Measurements from ENCODE around the gene SORCS2. TPM values are rescaled to one million over a fixed set of nuclear protein-coding genes. Genes with fewer than 3 reads are reported as not detected.

The SORCS2 gene
- total and polyA plus RNA-seq, 9 donors, result 7.4 to 24.9 (median 13.0) TPM

- WGBS (ENCODE audit: insufficient coverage), result no CpG with 5 or more reads among the region's 6 CpGs
- peaks cover 22% of the 10 kb centered on the region for H3K4me1 ChIP-seq (ENCODE audit: control insufficient read depth, insufficient read depth, low read length)
- H3K27me3 ChIP-seq (ENCODE audit: control insufficient read depth, insufficient read depth, low read length), result peaks cover 5% of the 10 kb centered on the region
- H3K4me3 ChIP-seq (ENCODE audit: low read length), result no peak overlapping the region
- DNase-seq, result no peak
- H3K9me3 ChIP-seq (replicated peaks; ENCODE audit: control insufficient read depth, low read depth, low read length), result no peaks in the 10 kb centered on the region
- H3K27ac ChIP-seq (ENCODE audit: low read length), result no peak overlapping the region
- no peaks in the 10 kb centered on the region for H3K36me3 ChIP-seq (ENCODE audit: control insufficient read depth, insufficient read depth, low read length)
Measured at GRCh38 chr4:7261536-7261935, 69.2 kb downstream of the SORCS2 start.

GRCh38 chr4:7262134-7262533, 69.8 kb downstream of the SORCS2 start:
- WGBS (ENCODE audit: insufficient coverage), result 91% methylated on average over 1 of the region's 1 CpG
- no peak for DNase-seq
- Histone ChIP-seq H3K4me1 (ENCODE audit: control insufficient read depth, insufficient read depth, low read length) (peaks cover 16% of the 10 kb centered on the region), H3K27ac (ENCODE audit: low read length) (no peak overlapping the region), H3K4me3 (ENCODE audit: low read length) (no peak overlapping the region), H3K9me3 (replicated peaks; ENCODE audit: control insufficient read depth, low read depth, low read length) (no peaks in the 10 kb centered on the region), H3K36me3 (ENCODE audit: control insufficient read depth, insufficient read depth, low read length) (no peaks in the 10 kb centered on the region), H3K27me3 (ENCODE audit: control insufficient read depth, insufficient read depth, low read length) (peaks cover 6% of the 10 kb centered on the region)

- Histone ChIP-seq H3K9me3 (replicated peaks; ENCODE audit: control insufficient read depth, low read depth, low read length) (no peaks in the 10 kb centered on the region), H3K27me3 (ENCODE audit: control insufficient read depth, insufficient read depth, low read length) (peaks cover 7% of the 10 kb centered on the region), H3K4me1 (ENCODE audit: control insufficient read depth, insufficient read depth, low read length) (peaks cover 7% of the 10 kb centered on the region), H3K4me3 (ENCODE audit: low read length) (no peak overlapping the region), H3K36me3 (ENCODE audit: control insufficient read depth, insufficient read depth, low read length) (no peaks in the 10 kb centered on the region), H3K27ac (ENCODE audit: low read length) (no peak overlapping the region)
- DNase-seq, result no peak
- 84% methylated on average over 8 of the region's 11 CpGs for WGBS (ENCODE audit: insufficient coverage)
Measured at GRCh38 chr4:7263166-7263565, 70.8 kb downstream of the SORCS2 start.

GRCh38 chr4:7264694-7265093, 72.4 kb downstream of the SORCS2 start:
- no peaks in the 10 kb centered on the region for H3K36me3 ChIP-seq (ENCODE audit: control insufficient read depth, insufficient read depth, low read length)
- 79% methylated on average over 7 of the region's 11 CpGs for WGBS (ENCODE audit: insufficient coverage)
- peaks cover 7% of the 10 kb centered on the region for H3K4me1 ChIP-seq (ENCODE audit: control insufficient read depth, insufficient read depth, low read length)
- H3K27me3 ChIP-seq (ENCODE audit: control insufficient read depth, insufficient read depth, low read length), result peaks cover 7% of the 10 kb centered on the region
- no peaks in the 10 kb centered on the region for H3K9me3 ChIP-seq (replicated peaks; ENCODE audit: control insufficient read depth, low read depth, low read length)
- no peak for DNase-seq
- H3K4me3 ChIP-seq (ENCODE audit: low read length), result no peak overlapping the region
- H3K27ac ChIP-seq (ENCODE audit: low read length), result no peak overlapping the region

DNA sequence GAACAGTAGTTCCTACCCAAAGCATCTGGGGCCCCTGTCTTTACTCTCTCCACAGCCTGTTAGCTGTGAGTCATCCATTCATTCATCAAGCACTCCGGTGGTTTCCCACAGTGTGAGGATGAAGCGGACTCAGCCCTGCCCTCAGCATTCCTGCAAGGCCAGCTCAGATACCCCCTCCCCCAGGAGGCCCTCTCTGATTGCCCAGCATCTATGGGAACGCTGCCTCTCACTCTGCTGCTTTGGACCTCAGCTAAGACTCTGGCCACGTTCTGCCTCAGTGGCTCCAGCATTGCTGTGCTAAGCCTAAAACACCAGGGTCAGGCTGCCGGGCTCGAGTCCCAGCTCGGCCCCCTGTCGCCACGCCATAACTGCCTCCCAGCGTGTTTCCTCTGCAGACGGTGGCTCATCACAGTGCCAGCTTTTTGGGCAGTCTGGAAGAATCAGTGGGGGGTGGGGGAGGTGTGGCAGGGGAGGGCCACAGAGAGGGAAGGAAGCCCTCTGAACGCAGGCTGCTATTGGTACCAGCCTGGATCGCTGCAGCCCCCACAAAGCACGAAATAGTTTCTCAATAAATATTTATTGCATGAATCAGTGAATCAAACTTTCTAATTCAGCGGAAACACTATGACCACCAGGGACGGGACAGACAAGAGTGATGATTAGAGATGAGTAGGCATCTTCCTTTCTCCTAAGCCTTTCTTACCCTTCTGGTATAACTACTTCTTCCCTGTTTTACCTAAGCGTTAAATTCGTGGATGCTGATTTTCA, 74.4 kb downstream of the SORCS2 start:
- 80% methylated on average over 9 of the region's 18 CpGs for WGBS (ENCODE audit: insufficient coverage)

GRCh38 chr4:7267829-7268228, 75.5 kb downstream of the SORCS2 start:
- H3K27me3 ChIP-seq (ENCODE audit: control insufficient read depth, insufficient read depth, low read length), result peaks cover 12% of the 10 kb centered on the region
- WGBS (ENCODE audit: insufficient coverage), result 89% methylated on average over 6 of the region's 7 CpGs

More for the DNA sequence above, 74.4 kb downstream of the SORCS2 start:
- Histone ChIP-seq H3K27ac (ENCODE audit: low read length) (no peak overlapping the region), H3K4me1 (ENCODE audit: control insufficient read depth, insufficient read depth, low read length) (peaks cover under 1% of the 10 kb centered on the region), H3K4me3 (ENCODE audit: low read length) (no peak overlapping the region), H3K9me3 (replicated peaks; ENCODE audit: control insufficient read depth, low read depth, low read length) (peaks cover 2% of the 10 kb centered on the region), H3K36me3 (ENCODE audit: control insufficient read depth, insufficient read depth, low read length) (no peaks in the 10 kb centered on the region), H3K27me3 (ENCODE audit: control insufficient read depth, insufficient read depth, low read length) (peaks cover 7% of the 10 kb centered on the region)
- DNase-seq, result no peak

DNA sequence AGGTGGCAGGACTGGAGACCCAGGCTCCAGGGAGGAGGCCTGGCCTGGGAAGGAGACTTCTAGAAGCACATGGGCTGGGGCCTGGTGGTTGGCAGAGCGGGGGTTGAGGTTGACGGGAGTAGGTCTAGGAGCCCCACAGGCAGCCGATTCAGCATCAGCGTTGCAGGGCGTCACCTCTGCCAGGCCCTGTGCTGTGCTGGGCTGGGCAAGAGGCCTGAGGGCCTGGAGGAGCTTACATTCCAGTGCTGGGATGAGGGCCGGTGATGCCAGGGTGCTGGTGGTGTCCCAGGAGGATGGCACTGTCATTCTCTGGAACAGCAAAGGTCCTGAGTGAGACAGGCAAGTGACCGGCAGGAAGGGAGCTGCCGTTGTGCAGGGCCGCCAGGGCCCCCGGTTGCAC, 76.6 kb downstream of the SORCS2 start:
- DNase-seq, result no peak
- Histone ChIP-seq H3K27me3 (ENCODE audit: control insufficient read depth, insufficient read depth, low read length) (peaks cover 11% of the 10 kb centered on the region), H3K9me3 (replicated peaks; ENCODE audit: control insufficient read depth, low read depth, low read length) (peaks cover 2% of the 10 kb centered on the region), H3K27ac (ENCODE audit: low read length) (no peak overlapping the region), H3K36me3 (ENCODE audit: control insufficient read depth, insufficient read depth, low read length) (no peaks in the 10 kb centered on the region), H3K4me3 (ENCODE audit: low read length) (no peak overlapping the region), H3K4me1 (ENCODE audit: control insufficient read depth, insufficient read depth, low read length) (no peaks in the 10 kb centered on the region)
- 92% methylated on average over 7 of the region's 10 CpGs for WGBS (ENCODE audit: insufficient coverage)

More at GRCh38 chr4:7267829-7268228, 75.5 kb downstream of the SORCS2 start:
- DNase-seq, result no peak
- H3K36me3 ChIP-seq (ENCODE audit: control insufficient read depth, insufficient read depth, low read length), result no peaks in the 10 kb centered on the region
- H3K4me1 ChIP-seq (ENCODE audit: control insufficient read depth, insufficient read depth, low read length), result no peaks in the 10 kb centered on the region
- no peak overlapping the region for H3K27ac ChIP-seq (ENCODE audit: low read length)
- H3K4me3 ChIP-seq (ENCODE audit: low read length), result no peak overlapping the region
- H3K9me3 ChIP-seq (replicated peaks; ENCODE audit: control insufficient read depth, low read depth, low read length), result peaks cover 2% of the 10 kb centered on the region

DNA sequence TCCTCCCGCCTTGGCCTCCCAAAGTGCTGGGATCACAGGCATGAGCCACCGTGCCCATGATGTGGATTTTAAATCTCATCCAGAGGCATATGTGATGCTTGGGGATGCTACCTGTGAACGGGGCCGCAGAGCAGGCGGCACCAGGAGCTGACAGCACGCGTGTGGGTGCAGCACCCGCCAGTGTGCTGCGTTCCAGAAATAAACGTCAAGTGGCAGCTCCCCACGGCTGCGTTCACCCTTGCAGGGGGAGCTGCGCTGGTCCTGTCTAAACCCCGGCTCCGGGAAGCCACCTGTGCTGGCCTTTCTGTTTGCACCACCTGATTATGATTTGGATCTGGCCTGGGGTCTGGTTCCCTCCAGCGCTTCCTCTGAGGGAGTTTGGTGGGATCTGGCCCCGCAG, 77.8 kb downstream of the SORCS2 start:
- Histone ChIP-seq H3K27me3 (ENCODE audit: control insufficient read depth, insufficient read depth, low read length) (peaks cover 14% of the 10 kb centered on the region), H3K4me3 (ENCODE audit: low read length) (no peak overlapping the region), H3K36me3 (ENCODE audit: control insufficient read depth, insufficient read depth, low read length) (no peaks in the 10 kb centered on the region), H3K9me3 (replicated peaks; ENCODE audit: control insufficient read depth, low read depth, low read length) (peaks cover 2% of the 10 kb centered on the region), H3K27ac (ENCODE audit: low read length) (no peak overlapping the region), H3K4me1 (ENCODE audit: control insufficient read depth, insufficient read depth, low read length) (peaks cover under 1% of the 10 kb centered on the region)
- no peak for DNase-seq
- WGBS (ENCODE audit: insufficient coverage), result 95% methylated on average over 15 of the region's 17 CpGs

GRCh38 chr4:7272404-7272803, 80.1 kb downstream of the SORCS2 start:
- H3K27me3 ChIP-seq (ENCODE audit: control insufficient read depth, insufficient read depth, low read length), result peaks cover 12% of the 10 kb centered on the region
- DNase-seq, result no peak
- H3K4me1 ChIP-seq (ENCODE audit: control insufficient read depth, insufficient read depth, low read length), result peaks cover 20% of the 10 kb centered on the region
- H3K36me3 ChIP-seq (ENCODE audit: control insufficient read depth, insufficient read depth, low read length), result no peaks in the 10 kb centered on the region
- H3K27ac ChIP-seq (ENCODE audit: low read length), result no peak overlapping the region
- H3K9me3 ChIP-seq (replicated peaks; ENCODE audit: control insufficient read depth, low read depth, low read length), result peaks cover 2% of the 10 kb centered on the region
- WGBS (ENCODE audit: insufficient coverage), result 89% methylated on average over 4 of the region's 10 CpGs
- H3K4me3 ChIP-seq (ENCODE audit: low read length), result no peak overlapping the region

DNA sequence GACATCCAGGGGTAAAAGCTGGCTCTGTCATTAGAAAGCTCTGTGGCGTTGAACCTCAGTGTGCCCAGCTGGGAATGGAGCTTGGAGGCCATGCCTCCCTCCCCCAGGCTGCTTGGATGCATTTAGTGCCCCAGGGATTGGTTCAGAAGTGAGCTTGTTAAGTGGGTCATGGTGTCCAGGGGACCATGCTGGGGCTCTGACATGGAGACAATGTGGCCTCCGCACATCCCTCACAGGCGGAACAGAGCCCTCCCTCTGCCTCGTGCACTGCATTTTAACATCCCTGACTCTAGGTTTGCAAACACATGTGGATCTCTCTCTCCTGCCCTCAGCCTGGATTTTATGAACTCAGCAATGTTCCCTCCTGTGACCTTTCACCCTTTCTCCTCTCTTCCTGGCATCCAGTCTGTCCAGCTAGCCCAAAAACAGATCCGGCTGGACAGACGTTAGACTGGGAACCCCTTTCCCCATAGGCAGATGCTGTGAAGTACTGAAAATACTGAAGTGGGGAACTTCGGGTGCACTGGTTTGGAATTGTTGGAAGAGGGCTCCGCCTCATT, 81.5 kb downstream of the SORCS2 start:
- no peak for DNase-seq
- Histone ChIP-seq H3K4me3 (ENCODE audit: low read length) (no peak overlapping the region), H3K27me3 (ENCODE audit: control insufficient read depth, insufficient read depth, low read length) (peaks cover 12% of the 10 kb centered on the region), H3K27ac (ENCODE audit: low read length) (no peak overlapping the region), H3K9me3 (replicated peaks; ENCODE audit: control insufficient read depth, low read depth, low read length) (peaks cover 2% of the 10 kb centered on the region), H3K4me1 (ENCODE audit: control insufficient read depth, insufficient read depth, low read length) (peaks cover 28% of the 10 kb centered on the region), H3K36me3 (ENCODE audit: control insufficient read depth, insufficient read depth, low read length) (no peaks in the 10 kb centered on the region)
- 89% methylated on average over 5 of the region's 8 CpGs for WGBS (ENCODE audit: insufficient coverage)
